HG03575 (cell line): Measurements from ENCODE around the gene WDSUB1.

Experiments used
- ATAC-seq: cut with Tn5 transposase; IDR thresholded peaks from one replicate; pipeline ENCODE4 v1.9.1; 2021; ENCODE audit not compliant: unreplicated experiment, insufficient number of reproducible peaks, low FRiP score; ENCODE audit errors: extremely low read depth

Gene WDSUB1

GRCh38 chr2:159285929-159286708, at the start of gene WDSUB1:
Gene WDSUB1, minus strand, starts transcription at chr2:159286703. Its CDS starts 3,634 bp downstream, at chr2:159283069.
- no peak for ATAC-seq

- ATAC-seq, result no peak
Measured at GRCh38 chr2:159326569-159327255, 40.2 kb upstream of the WDSUB1 start.

DNA sequence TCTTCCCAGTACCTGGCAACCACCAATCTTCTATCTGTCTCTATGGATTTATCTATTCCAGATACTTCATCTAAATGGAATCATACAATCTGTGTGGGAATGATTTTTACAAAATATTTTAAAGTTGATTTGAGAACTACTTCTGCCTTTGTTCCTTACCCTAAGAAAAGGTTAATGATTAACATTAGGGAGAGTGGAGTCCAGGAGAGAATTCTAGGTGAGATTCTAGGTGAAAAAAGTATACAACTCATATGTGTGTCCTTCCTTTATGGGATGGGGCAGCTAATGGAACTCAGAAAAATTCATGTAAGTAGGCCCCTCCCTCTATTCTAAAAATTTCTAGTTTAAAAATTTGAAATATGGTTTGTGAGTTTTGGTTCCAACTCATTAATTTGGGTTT, 35.9 kb upstream of the WDSUB1 start:
- no peak for ATAC-seq

GRCh38 chr2:159317392-159318088, 31.0 kb upstream of the WDSUB1 start:
- no peak for ATAC-seq

- no peak for ATAC-seq
Measured at GRCh38 chr2:159307942-159308341, 21.4 kb upstream of the WDSUB1 start.

DNA sequence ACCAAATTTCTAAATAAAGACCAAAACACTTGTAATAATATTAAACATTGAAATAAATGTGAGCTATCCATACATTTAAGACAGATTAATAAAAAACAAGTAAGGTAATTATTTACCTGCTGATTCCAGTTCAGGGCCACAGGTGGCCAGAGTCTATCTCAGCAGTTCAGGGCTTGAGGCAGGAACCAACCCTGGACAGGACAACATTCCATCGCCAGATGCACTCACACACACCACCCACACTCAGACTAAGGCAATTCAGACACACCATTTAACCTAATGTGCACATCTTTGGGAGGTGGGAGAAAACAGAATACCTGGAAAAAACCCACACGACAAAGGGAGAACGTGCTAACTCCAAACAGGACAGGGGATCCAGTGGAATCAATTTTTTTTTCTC, 14.1 kb upstream of the WDSUB1 start:
- ATAC-seq, result no peak

DNA sequence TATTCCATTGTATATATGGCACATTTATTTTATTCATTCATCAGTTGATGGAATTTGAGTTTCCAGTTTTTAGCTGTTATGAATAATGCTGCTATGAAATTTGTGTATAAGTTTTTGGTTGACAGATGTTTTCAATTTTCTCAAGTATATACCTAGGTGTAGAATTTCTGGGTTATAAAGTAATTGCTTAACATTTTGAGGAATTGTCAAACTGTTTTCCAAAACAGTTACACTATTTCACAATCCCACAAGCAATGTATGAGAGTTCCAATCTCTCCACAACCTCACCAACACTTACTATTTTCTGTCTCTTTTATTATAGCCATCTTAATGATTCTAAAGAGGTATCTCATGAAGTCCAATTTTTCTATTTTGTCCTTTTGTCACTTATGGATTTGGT, 12.5 kb upstream of the WDSUB1 start:
- ATAC-seq, result no peak

GRCh38 chr2:159297042-159297707, 10.7 kb upstream of the WDSUB1 start:
- no peak for ATAC-seq

- no peak for ATAC-seq
Measured at GRCh38 chr2:159292157-159292556, 5.7 kb upstream of the WDSUB1 start.

DNA sequence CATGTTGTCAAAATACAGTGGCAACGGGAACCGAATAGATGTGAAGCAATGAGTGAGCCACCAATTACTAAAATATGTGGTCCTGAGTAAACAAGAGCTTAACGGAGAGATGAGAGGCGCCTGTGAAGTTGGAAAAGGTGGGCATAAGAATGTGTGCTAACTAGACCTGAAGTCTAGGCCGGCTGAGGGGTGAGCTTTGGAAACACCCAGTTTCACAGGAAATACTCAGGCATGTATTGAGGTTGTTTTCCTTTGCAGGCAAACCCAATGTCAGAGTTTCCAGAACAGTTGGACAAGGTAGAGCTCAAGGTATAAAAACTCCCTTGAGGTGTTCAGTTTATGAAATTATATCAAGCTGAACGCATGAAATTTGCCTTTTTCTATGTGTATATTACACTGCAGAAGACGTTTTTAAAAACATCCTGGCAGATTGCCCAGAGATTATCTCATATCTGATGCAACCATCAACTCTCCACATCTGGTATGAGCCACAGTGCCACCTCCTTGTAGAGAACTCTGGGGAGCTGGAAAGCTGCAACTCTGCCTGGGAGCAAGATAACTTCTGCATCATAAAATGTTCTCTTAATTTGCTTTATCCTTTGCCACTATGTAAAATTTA, 3.9 kb upstream of the WDSUB1 start:
- no peak for ATAC-seq

DNA sequence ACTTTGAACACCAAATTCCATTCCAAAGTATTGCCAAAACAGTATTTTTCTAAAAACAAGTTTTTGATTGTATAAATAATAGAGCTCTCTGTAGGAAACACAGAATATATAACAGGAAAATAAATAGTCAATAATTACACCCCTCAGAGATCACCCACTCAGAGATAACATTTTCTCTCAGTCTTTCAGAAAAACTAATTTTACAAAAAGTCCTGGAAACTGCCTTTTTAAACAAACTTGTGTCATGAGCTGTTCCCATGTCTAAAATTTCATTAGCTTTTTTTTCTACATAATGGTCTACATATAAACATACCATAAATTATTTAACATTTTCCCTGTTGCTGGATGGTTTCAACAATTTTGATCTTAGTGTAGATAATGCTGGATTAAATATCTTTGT, 1.2 kb upstream of the WDSUB1 start:
- ATAC-seq, result no peak

GRCh38 chr2:159286709-159287441, 372 bp upstream of the WDSUB1 start:
- ATAC-seq, result no peak

- ATAC-seq, result no peak
Measured at GRCh38 chr2:159285433-159285832, 1.1 kb downstream of the WDSUB1 start.

- no peak for ATAC-seq
Measured at GRCh38 chr2:159283529-159283928, 3.0 kb downstream of the WDSUB1 start.

GRCh38 chr2:159281002-159281401, 5.5 kb downstream of the WDSUB1 start:
- ATAC-seq, result no peak

DNA sequence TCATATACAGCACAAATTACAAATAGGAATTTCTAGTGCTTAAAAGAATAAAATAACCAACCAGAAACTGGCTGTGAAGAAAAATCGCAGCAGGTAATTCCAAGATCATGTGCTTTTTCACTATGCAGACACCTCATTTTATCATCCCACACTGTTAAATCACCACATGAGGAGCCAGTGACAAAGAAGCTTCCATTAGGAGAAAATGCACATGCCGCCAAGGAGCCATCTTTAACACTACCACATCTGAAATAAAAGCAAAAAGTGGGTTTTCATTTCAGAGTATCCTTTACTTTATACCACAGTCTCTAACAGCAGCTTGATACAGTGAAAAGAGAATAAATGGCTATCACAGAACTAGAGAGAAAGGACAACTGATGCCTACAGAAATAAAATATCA, 6.8 kb downstream of the WDSUB1 start:
- ATAC-seq, result no peak

DNA sequence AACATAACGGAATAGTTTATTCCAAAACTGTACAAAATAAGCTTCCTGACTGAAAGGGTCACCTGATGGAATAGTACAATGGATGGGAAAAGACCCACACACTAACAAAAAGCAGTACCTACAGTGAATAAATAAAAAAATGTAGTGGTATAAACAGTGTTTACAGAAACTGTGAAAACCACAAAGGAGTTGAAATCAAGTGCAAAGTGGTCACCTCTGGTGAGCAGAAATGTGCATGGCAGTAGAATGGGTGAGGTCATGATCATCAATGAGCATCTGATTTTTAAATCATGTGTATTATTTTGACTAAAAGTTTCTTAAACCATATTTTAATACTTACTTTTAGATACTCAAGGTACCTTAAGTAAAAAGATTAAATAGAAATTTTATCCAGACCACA, 11.4 kb downstream of the WDSUB1 start:
- ATAC-seq, result no peak

DNA sequence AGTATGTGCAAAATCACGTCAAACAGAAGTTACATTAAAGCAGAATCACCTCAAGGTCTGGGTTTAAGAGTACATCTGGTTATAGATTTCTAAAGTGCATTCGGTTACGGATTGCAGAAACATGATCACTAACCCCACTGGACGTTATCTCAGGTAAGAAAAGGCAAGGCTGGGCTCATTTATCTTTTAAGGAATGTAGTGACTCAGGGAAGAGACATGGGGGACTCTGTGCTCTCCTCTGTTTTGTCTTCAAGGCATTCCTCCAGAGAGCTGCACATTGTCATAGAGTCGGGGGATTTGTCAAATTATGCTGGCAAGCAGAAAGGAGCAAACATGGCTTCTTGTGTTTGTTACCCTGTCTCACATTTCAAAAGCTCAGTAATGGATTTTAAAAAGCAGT, 14.3 kb downstream of the WDSUB1 start:
- no peak for ATAC-seq
